Smooth muscle cell (in vitro differentiated cells): ENCODE measurements around the gene DDX42. TPM values are rescaled to one million over a fixed set of nuclear protein-coding genes. Genes with fewer than 3 reads are reported as not detected.

ENCODE experiments used
- DNase-seq: peaks from one replicate; lab custom pipeline; 2025; ENCODE audit not compliant: unreplicated experiment; lab: John Stamatoyannopoulos, UW
- H2AFZ ChIP-seq: fragments of 200-600 bp; sonication (generic); 2 replicates; pipeline ENCODE4 v1.6.0; 2016; ENCODE audit warnings: antibody characterized with exemption, low read depth, mild to moderate bottlenecking
- H3F3A ChIP-seq: fragments of 200-600 bp; sonication (generic); 2 replicates; pipeline ENCODE4 v1.6.0; 2017; ENCODE audit warnings: antibody characterized with exemption, low read depth
- H3K27ac ChIP-seq: fragments of 200-600 bp; sonication (generic); 2 replicates; pipeline ENCODE4 v1.5.1; 2016; ENCODE audit warnings: low read depth, mild to moderate bottlenecking
- H3K27me3 ChIP-seq: fragments of 200-600 bp; sonication (generic); 2 replicates; pipeline ENCODE4 v1.6.1; 2016; ENCODE audit warnings: low read depth, mild to moderate bottlenecking
- H3K36me3 ChIP-seq: fragments of 200-600 bp; sonication (generic); 2 replicates; pipeline ENCODE4 v1.5.1; 2016; ENCODE audit warnings: low read depth
- H3K4me1 ChIP-seq: fragments of 200-600 bp; sonication (generic); 2 replicates; pipeline ENCODE4 v1.5.1; 2016; ENCODE audit warnings: low read depth
- H3K4me2 ChIP-seq: fragments of 200-600 bp; sonication (generic); 2 replicates; pipeline ENCODE4 v1.6.0; 2016; ENCODE audit warnings: mild to moderate bottlenecking
- H3K4me3 ChIP-seq: fragments of 200-600 bp; sonication (generic); 2 replicates; pipeline ENCODE4 v1.5.1; 2016; ENCODE audit warnings: mild to moderate bottlenecking
- H3K79me2 ChIP-seq: fragments of 200-600 bp; sonication (generic); 2 replicates; pipeline ENCODE4 v1.6.0; 2016; ENCODE audit warnings: low read depth, mild to moderate bottlenecking
- H3K9ac ChIP-seq: fragments of 200-600 bp; sonication (generic); 2 replicates; pipeline ENCODE4 v1.6.0; 2016; ENCODE audit warnings: low read depth
- H3K9me3 ChIP-seq: fragments of 200-600 bp; sonication (generic); replicated peaks from 2 replicates; pipeline ENCODE4 v1.5.1; 2016; ENCODE audit warnings: low read depth
- H4K20me1 ChIP-seq: fragments of 200-600 bp; sonication (generic); 2 replicates; pipeline ENCODE4 v1.6.0; 2016; ENCODE audit warnings: low read depth
- CTCF ChIP-seq: fragments of 200-600 bp; sonication (generic); IDR thresholded peaks from 2 replicates; pipeline ENCODE4 v1.5.1; 2017; ENCODE audit warnings: borderline replicate concordance, mild to moderate bottlenecking, antibody characterized with exemption; ENCODE audit not compliant: insufficient read depth, poor library complexity, severe bottlenecking
- WGBS: methylation state at CpG from one replicate; pipeline ENCODE4 v1.1.7; 2016; ENCODE audit warnings: low lambda C conversion rate; 5-methylcytosine and 5-hydroxymethylcytosine counted together
- polyA plus RNA-seq: library from polyadenylated mRNA; unstranded; fragments of >200 nt; fragmentation: Nextera tagmentation; extraction: Ambion mirVana; gene quantifications from 2 replicates; pipeline ENCODE4 v1.2.1, GENCODE V29; 2016
- total RNA-seq: library from RNA; depleted of rRNA; stranded (reverse); fragments of >200 nt; gene quantifications from 2 replicates; pipeline ENCODE4 v1.2.3, GENCODE V29; 2014

DDX42 gene
- total and polyA plus RNA-seq, 2 experiments from 2014 or later: 30.1 to 80.5 TPM

DNA sequence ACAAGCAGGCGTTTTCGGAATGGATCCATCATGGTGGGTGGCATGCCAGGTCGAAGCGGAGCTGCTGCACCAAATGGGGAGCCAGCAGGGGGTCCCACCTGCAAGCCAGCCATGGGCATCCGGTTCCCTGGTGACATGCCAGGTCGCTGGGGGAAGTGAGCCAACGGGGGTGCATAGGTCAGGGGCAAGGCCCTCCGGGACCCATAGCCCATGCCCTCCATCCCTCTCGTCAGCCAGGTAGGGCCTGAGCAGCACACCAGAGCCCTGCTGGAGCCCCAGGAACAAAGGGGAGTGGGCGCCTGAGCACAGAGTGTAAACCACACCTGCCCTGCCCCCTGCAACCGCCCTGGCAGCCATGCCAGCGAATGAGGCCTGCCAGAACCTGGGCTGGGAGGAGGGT lies 63.5 kb downstream of the DDX42 start:
- H3K27ac ChIP-seq: no peak overlapping the region
- TF ChIP-seq CTCF: no peak
- H3K9ac ChIP-seq: no peak overlapping the region
- H4K20me1 ChIP-seq: peaks cover 56% of the 10 kb centered on the region
- peaks cover 63% of the 10 kb centered on the region for H3K79me2 ChIP-seq
- no peak overlapping the region for H3K4me3 ChIP-seq
- no peaks in the 10 kb centered on the region for H3K27me3 ChIP-seq
- no peaks in the 10 kb centered on the region for H3K36me3 ChIP-seq
- H3K4me2 ChIP-seq: no peak overlapping the region
- H2AFZ ChIP-seq: no peak overlapping the region
- H3F3A ChIP-seq: peaks cover 10% of the 10 kb centered on the region
- DNase-seq: no peak
- H3K4me1 ChIP-seq: peaks cover 18% of the 10 kb centered on the region
- H3K9me3 ChIP-seq: no peaks in the 10 kb centered on the region
- 97% methylated on average over 12 of the region's 12 CpGs for WGBS

GRCh38 chr17:63837962-63838600 lies 64.1 kb downstream of the DDX42 start:
- Histone ChIP-seq H3K9me3 (no peaks in the 10 kb centered on the region), H3K79me2 (peaks cover 63% of the 10 kb centered on the region), H3K4me3 (no peak overlapping the region), H3K4me2 (no peak overlapping the region), H3K9ac (no peak overlapping the region), H3K27ac (no peak overlapping the region), H3K4me1 (peaks cover 18% of the 10 kb centered on the region), H3F3A (peaks cover 10% of the 10 kb centered on the region), H3K27me3 (no peaks in the 10 kb centered on the region), H2AFZ (no peak overlapping the region), H3K36me3 (no peaks in the 10 kb centered on the region), H4K20me1 (peaks cover 56% of the 10 kb centered on the region)
- no peak for TF ChIP-seq CTCF
- DNase-seq: no peak
- WGBS: 95% methylated on average over 5 of the region's 5 CpGs

GRCh38 chr17:63838631-63839171 lies 64.7 kb downstream of the DDX42 start:
- no peak overlapping the region for H3K4me2 ChIP-seq
- no peaks in the 10 kb centered on the region for H3K36me3 ChIP-seq
- no peak for TF ChIP-seq CTCF
- H3F3A ChIP-seq: peaks cover 10% of the 10 kb centered on the region
- no peak overlapping the region for H3K9ac ChIP-seq
- peaks cover 63% of the 10 kb centered on the region for H3K79me2 ChIP-seq
- H3K4me3 ChIP-seq: no peak overlapping the region
- H2AFZ ChIP-seq: no peak overlapping the region
- no peak for DNase-seq
- peaks cover 56% of the 10 kb centered on the region for H4K20me1 ChIP-seq
- 64% methylated on average over 7 of the region's 7 CpGs for WGBS
- no peaks in the 10 kb centered on the region for H3K27me3 ChIP-seq
- H3K9me3 ChIP-seq: no peaks in the 10 kb centered on the region
- H3K4me1 ChIP-seq: peaks cover 18% of the 10 kb centered on the region
- H3K27ac ChIP-seq: no peak overlapping the region
